ENCODE data around the gene NR3C1. TPM values are rescaled to one million over a fixed set of nuclear protein-coding genes. Genes with fewer than 3 reads are reported as not detected.

NR3C1 gene
- total RNA-seq, 1 experiment from 2014 or later: 31.4 TPM

GRCh38 chr5:143398451-143399237, 4.8 kb downstream of the NR3C1 start:
- Histone ChIP-seq H4K8ac (replicated peaks; ENCODE audit: insufficient read length, low read depth, low read length) (no peak overlapping the region), H3K9ac (ENCODE audit: extremely low read depth, insufficient read length, low read length) (no peak overlapping the region), H3K4ac (ENCODE audit: low read depth, low read length) (no peak overlapping the region), H4K91ac (ENCODE audit: insufficient read length, low read depth, low read length) (no peak overlapping the region), H2BK15ac (ENCODE audit: low read depth, low read length) (no peak overlapping the region), H3K23ac (ENCODE audit: insufficient read length, low read depth, low read length) (no peak overlapping the region), H3K79me1 (ENCODE audit: insufficient read depth, low read depth, low read length, poor library complexity, severe bottlenecking) (no peaks in the 10 kb centered on the region), H3K23me2 (ENCODE audit: insufficient read length, low read depth, low read length, poor library complexity, severe bottlenecking) (peaks cover 11% of the 10 kb centered on the region), H2AFZ (ENCODE audit: low read length) (no peak overlapping the region), H2BK12ac (ENCODE audit: insufficient read length, low read depth, low read length) (no peak overlapping the region), H3K9me3 (ENCODE audit: control insufficient read depth, low read depth, low read length) (no peaks in the 10 kb centered on the region), H2AK5ac (ENCODE audit: insufficient read length, low read length) (no peak overlapping the region), H3K79me2 (ENCODE audit: insufficient read depth, low read length) (no peaks in the 10 kb centered on the region), H3K4me2 (ENCODE audit: insufficient read depth, insufficient read length, low read length) (peak overlapping the region; percentile 12), H2BK120ac (ENCODE audit: low read depth, low read length, poor library complexity, severe bottlenecking) (no peak overlapping the region), H3K4me1 (ENCODE audit: insufficient read depth, low read length) (peaks cover 8% of the 10 kb centered on the region), H4K5ac (ENCODE audit: insufficient read length, low read depth, low read length) (no peak overlapping the region), H2BK20ac (ENCODE audit: low read depth, low read length, poor library complexity, severe bottlenecking) (no peak overlapping the region), H2BK5ac (ENCODE audit: insufficient read length, low read length) (no peak overlapping the region), H3K27me3 (ENCODE audit: insufficient read depth, low read length) (peaks cover 10% of the 10 kb centered on the region; the same call in 1 of the 2 replicates), H3K14ac (ENCODE audit: insufficient read depth, low read length) (no peak overlapping the region), H3K56ac (ENCODE audit: insufficient read length, low read depth, low read length) (no peak overlapping the region), H3K27ac (ENCODE audit: insufficient read length, low read depth, low read length) (no peak overlapping the region), H3K18ac (ENCODE audit: insufficient read length, low read depth, low read length) (no peak overlapping the region), H4K20me1 (ENCODE audit: control insufficient read depth, insufficient read depth, insufficient read length) (no peaks in the 10 kb centered on the region), H3T11ph (ENCODE audit: low read length) (no peak overlapping the region)
- Mint-ChIP-seq H3K36me3 (ENCODE audit: insufficient read depth in 1 of 3, low read depth in 3 of 3) (peaks cover 0 to 12% (median 0%) of the 10 kb centered on the region in 3 experiments; a peak in 2 of 7 replicates), H3K4me3 (peak overlapping the region; percentile 34 to 74), H3K4me1 (peaks cover 72 to 77% of the 10 kb centered on the region in 2 experiments), H3K27ac (peak overlapping the region in 2 of 3 experiments; percentile 89 to 90; a peak in 4 of 7 replicates), H3K9me3 (no peaks in the 10 kb centered on the region), H3K27me3 (ENCODE audit: low read depth) (peaks cover 21% of the 10 kb centered on the region)
- no peak for TF ChIP-seq CTCF (conservative IDR thresholded peaks at IDR 0.05)
- 100% methylated on average over 1 of the region's 8 CpGs for WGBS (ENCODE audit: extremely low coverage, insufficient read length, low lambda C conversion rate)
- DNase-seq: no peak

Data from H9 (cell line).